Heart right ventricle (tissue), 16 donors: ENCODE data around the gene SNRPA. TPM values are rescaled to one million over a fixed set of nuclear protein-coding genes. Genes with fewer than 3 reads are reported as not detected.

Source experiments
- ATAC-seq, 8 donors: fragments of 200-7000 bp; cut with Tn5 transposase; one replicate each; pipeline ENCODE4 v1.9.1; 2020; ENCODE audit warnings: mild to moderate bottlenecking in 8 of 8, moderate library complexity in 8 of 8, moderate number of reproducible peaks in 1 of 8
- DNase-seq, 2 donors: peaks; one replicate each; pipeline ENCODE4 v3.0.0-alpha.2; 2020
- H3K27ac ChIP-seq, 10 donors: fragments of 200-600 bp; sonication (generic) in 2 of 10; one replicate each; pipeline versions ENCODE4 v1.5.0 to v1.8.0; 2020 to 2022; ENCODE audit warnings: mild to moderate bottlenecking in 3 of 10
- H3K27me3 ChIP-seq, 7 donors: fragments of 200-600 bp; one replicate each; pipeline ENCODE4 v1.8.0; 2021 to 2022; ENCODE audit warnings: mild to moderate bottlenecking in 2 of 7
- H3K36me3 ChIP-seq, 9 donors: fragments of 200-600 bp; sonication (generic) in 1 of 9; one replicate each; pipeline versions ENCODE4 v1.5.0 to v1.8.0; 2020 to 2022; ENCODE audit warnings: mild to moderate bottlenecking in 2 of 9
- H3K4me1 ChIP-seq, 9 donors: fragments of 200-600 bp; sonication (generic) in 1 of 9; one replicate each; pipeline versions ENCODE4 v1.5.0 to v1.8.0; 2020 to 2022; ENCODE audit warnings: mild to moderate bottlenecking in 4 of 9
- H3K4me3 ChIP-seq, 10 donors: fragments of 200-600 bp; sonication (generic) in 2 of 10; one replicate each; pipeline versions ENCODE4 v1.5.0 to v1.8.0; 2020 to 2022; ENCODE audit warnings: mild to moderate bottlenecking in 7 of 10, moderate library complexity in 2 of 10
- H3K9me3 ChIP-seq, 11 donors: fragments of 200-600 bp in 10 of 11; sonication (generic) in 2 of 11; one replicate each; pipeline versions ENCODE4 v1.5.0 to v1.8.0; 2013 to 2022; ENCODE audit warnings: mild to moderate bottlenecking in 2 of 11, control low read depth in 1 of 11, moderate library complexity in 1 of 11
- CTCF ChIP-seq, 9 donors: fragments of 200-600 bp; sonication (generic) in 2 of 9; IDR thresholded peaks; one replicate each; pipeline versions ENCODE4 v1.5.0 to v1.8.0; 2021 to 2022; ENCODE audit warnings: antibody characterized with exemption in 9 of 9, mild to moderate bottlenecking in 5 of 9, moderate library complexity in 1 of 9
- WGBS, 2 donors: extraction: QIAGEN DNeasy Blood & Tissue Kit; methylation state at CpG; one replicate each; pipeline ENCODE4 v1.1.7; 2013; ENCODE audit warnings: inconsistent platforms in 1 of 2; 5-methylcytosine and 5-hydroxymethylcytosine counted together
- intact Hi-C, 10 donors: fragments of 100-400 bp; cut with DNase I; formaldehyde crosslinking; loops; one replicate each; pipeline versions ENCODE4 v1.11.1 to v1.14.2; 2022
- polyA plus RNA-seq, 2 donors: library from polyadenylated mRNA; stranded (reverse); fragments of 200-250 nt; gene quantifications; one replicate each; pipeline ENCODE4 v1.2.3, GENCODE V29; 2013
- total RNA-seq, 10 donors: library from RNA; stranded (reverse); fragmentation: NEBNext Ultra II Directional in 3 of 10; extraction: Animal tissue kit (Norgen Biotek cat#: 25700) in 3 of 10; gene quantifications; one replicate each; pipeline versions ENCODE4 v1.2.1 to v1.2.4, GENCODE V29; 2021 to 2023
- donor health status: Arrhythmogenic right ventricular cardiomyopathy.
- donor health status: ischemic (EF 13 %, LVEDD 7.1; RV severe dilation, severe dysfunction).
- donor health status: healthy with polysubstance abuse.
- donor health status: DM: no; HTN: yes; CAD: no.
- donor health status: DM: no; HTN: no; CAD: no.
- donor health status: ischemic (EF 25% LVEDD 6.9; RV normal size, moderate dysfunction).
- donor health status: ischemic (EF 25% LVEDD 5.7; RV mildly dilated, moderate dysfunction).
- donor health status: healthy.
- donor health status: DM: yes; HTN: yes; CAD: no.
- donor health status: Ischemic cardiomyopathy.
- donor health status: ischemic (EF 35%, LVEDD 5.7; RV mildly dilated, moderate dysfunction).
- donor health status: nonischemic (EF 11% LVEDD 7.7; RV severe dilation, severe dysfunction).
- donor health status: DM: yes; HTN: yes; CAD: no.
- donor health status: PGD.
- donor health status: ischemic (EF 29% LVEDD 5.4; RV normal size, mild dysfunction).
- donor health status: nonischemic (EF 23%, LVEDD 6.1; RV moderate dilation, normal function).

SNRPA gene
- total and polyA plus RNA-seq, 12 donors: 24.0 to 40.6 (median 35.0) TPM

- no peak within 1 kb of the TSS for H3K4me3 ChIP-seq
- H3K27me3 ChIP-seq: no peaks in the 10 kb centered on the region
- peaks cover 0 to 4% (median 0%) of the 10 kb centered on the region in 11 donors for H3K9me3 ChIP-seq
- DNase-seq (no peak), ATAC-seq (no peak)
- TF ChIP-seq CTCF (IDR thresholded peaks at IDR 0.05): no peak
- H3K27ac ChIP-seq: peak within 1 kb of the TSS in 3 of 10 donors; percentile 96 to 97 (median 96)
- H3K4me1 ChIP-seq: peaks cover 7 to 25% (median 14%) of the 10 kb centered on the region in 9 donors
- 79 to 84% methylated on average over 9 of the region's 9 CpGs for WGBS, 2 donors
- peaks cover 0 to 3% (median 0%) of the 10 kb centered on the region in 9 donors for H3K36me3 ChIP-seq
- intact Hi-C loops: no loop called here
Measured at GRCh38 chr19:40774916-40775631, 24.1 kb downstream of the SNRPA start, which contains the start of gene MIA. Gene MIA (plus strand): TSS chr19:40775521. CDS start chr19:40775543, 22 bp downstream.

GRCh38 chr19:40775632-40776022 lies 24.6 kb downstream of the SNRPA start:
- TF ChIP-seq CTCF (IDR thresholded peaks at IDR 0.05): no peak
- no peak for DNase-seq
- Histone ChIP-seq H3K36me3 (peaks cover 0 to 4% (median 0%) of the 10 kb centered on the region in 9 donors), H3K27ac (no peak overlapping the region), H3K4me3 (no peak overlapping the region), H3K27me3 (no peaks in the 10 kb centered on the region), H3K4me1 (peaks cover 7 to 25% (median 14%) of the 10 kb centered on the region in 9 donors), H3K9me3 (peaks cover 0 to 4% (median 0%) of the 10 kb centered on the region in 11 donors)
- ATAC-seq: no peak
- intact Hi-C loops: no loop called here
- 88 to 90% methylated on average over 10 of the region's 10 CpGs for WGBS, 2 donors

- WGBS, 2 donors: 81 to 82% methylated on average over 7 of the region's 7 CpGs
- H3K9me3 ChIP-seq: no peaks in the 10 kb centered on the region
- intact Hi-C loops: no loop called here
- peak overlapping the region in 7 of 10 donors; percentile 96 to 99 (median 97) for H3K27ac ChIP-seq
- H3K36me3 ChIP-seq: peaks cover 0 to 5% (median 0%) of the 10 kb centered on the region in 9 donors
- no peaks in the 10 kb centered on the region for H3K27me3 ChIP-seq
- ATAC-seq (no peak), DNase-seq (no peak)
- H3K4me1 ChIP-seq: peaks cover 7 to 25% (median 14%) of the 10 kb centered on the region in 9 donors
- no peak for TF ChIP-seq CTCF (IDR thresholded peaks at IDR 0.05)
- H3K4me3 ChIP-seq: peak overlapping the region in 1 of 10 donors; percentile 74
Measured at GRCh38 chr19:40776364-40776763, 25.4 kb downstream of the SNRPA start.

- 8 to 13% methylated on average over 13 of the region's 13 CpGs for WGBS, 2 donors
- peaks cover 7 to 25% (median 14%) of the 10 kb centered on the region in 9 donors for H3K4me1 ChIP-seq
- DNase-seq (peak; percentile 63 to 95), ATAC-seq (peak; percentile 80 to 94 (median 88))
- H3K27me3 ChIP-seq: no peaks in the 10 kb centered on the region
- peaks cover 0 to 9% (median 0%) of the 10 kb centered on the region in 9 donors for H3K36me3 ChIP-seq
- TF ChIP-seq CTCF (IDR thresholded peaks at IDR 0.05): no peak
- H3K4me3 ChIP-seq: peak overlapping the region; percentile 43 to 84 (median 74)
- intact Hi-C loops: no loop called here
- peak overlapping the region; percentile 89 to 100 (median 96) for H3K27ac ChIP-seq
- no peaks in the 10 kb centered on the region for H3K9me3 ChIP-seq
Measured at GRCh38 chr19:40776932-40777644, 26.1 kb downstream of the SNRPA start.
